ENCODE data around the gene TRIM66.

Gene TRIM66

GRCh38 chr11:8649361-8649760 lies 33.1 kb downstream of the TRIM66 start:
- no peak for DNase-seq

GRCh38 chr11:8646873-8647272 lies 35.6 kb downstream of the TRIM66 start:
- no peak for DNase-seq

- DNase-seq: no peak
These were observed 40.1 kb downstream of the TRIM66 start for GRCh38 chr11:8642196-8642841.

- no peak for DNase-seq
These were observed 41.1 kb downstream of the TRIM66 start for GRCh38 chr11:8641332-8641731.

GRCh38 chr11:8640267-8640906 lies 42.1 kb downstream of the TRIM66 start:
- DNase-seq: no peak

GRCh38 chr11:8639655-8640054 lies 42.8 kb downstream of the TRIM66 start:
- no peak for DNase-seq

GRCh38 chr11:8638300-8638699 lies 44.2 kb downstream of the TRIM66 start:
- DNase-seq: no peak

- DNase-seq: no peak
These were observed 46.3 kb downstream of the TRIM66 start for GRCh38 chr11:8636127-8636526.

GRCh38 chr11:8634498-8634897 lies 48.0 kb downstream of the TRIM66 start:
- no peak for DNase-seq

- DNase-seq: no peak
These were observed 50.9 kb downstream of the TRIM66 start for GRCh38 chr11:8631395-8632118.

- no peak for DNase-seq
These were observed 57.8 kb downstream of the TRIM66 start for GRCh38 chr11:8624698-8625097.

GRCh38 chr11:8621147-8621546 lies 61.3 kb downstream of the TRIM66 start:
- no peak for DNase-seq

GRCh38 chr11:8617063-8617462 lies 65.4 kb downstream of the TRIM66 start:
- no peak for DNase-seq

- DNase-seq: no peak
These were observed 67.0 kb downstream of the TRIM66 start for GRCh38 chr11:8615291-8616032.

- DNase-seq: no peak
These were observed 68.0 kb downstream of the TRIM66 start for GRCh38 chr11:8614497-8614896.

- no peak for DNase-seq
These were observed 69.4 kb downstream of the TRIM66 start for GRCh38 chr11:8613036-8613435.

GRCh38 chr11:8612522-8612921 lies 69.9 kb downstream of the TRIM66 start:
- no peak for DNase-seq

- DNase-seq: peak; percentile 32
These were observed 71.8 kb downstream of the TRIM66 start for GRCh38 chr11:8610532-8611116.

- no peak for DNase-seq
These were observed 73.8 kb downstream of the TRIM66 start for GRCh38 chr11:8608652-8609051.

GRCh38 chr11:8605971-8606563 lies 76.4 kb downstream of the TRIM66 start:
- DNase-seq: no peak

- no peak for DNase-seq
These were observed 78.3 kb downstream of the TRIM66 start for GRCh38 chr11:8604078-8604723.

GRCh38 chr11:8603696-8604077 lies 78.8 kb downstream of the TRIM66 start:
- no peak for DNase-seq

Measured in NCI-H1092 (cell line).